ENCODE data around the gene UGT2B10.

UGT2B10 gene

GRCh38 chr4:68859655-68860054 is 43.9 kb downstream of the UGT2B10 start:
- no peak for TF ChIP-seq CTCF (IDR thresholded peaks at IDR 0.05; ENCODE audit: control insufficient read depth, extremely low read depth, insufficient read depth)
- no peak for DNase-seq (ENCODE audit: low read depth)
- H3K4me3 ChIP-seq (ENCODE audit: low read depth, low read length): no peak overlapping the region

GRCh38 chr4:68861057-68861456 is 45.3 kb downstream of the UGT2B10 start:
- no peak overlapping the region for H3K4me3 ChIP-seq (ENCODE audit: low read depth, low read length)
- no peak for TF ChIP-seq CTCF (IDR thresholded peaks at IDR 0.05; ENCODE audit: control insufficient read depth, extremely low read depth, insufficient read depth)
- DNase-seq (ENCODE audit: low read depth): no peak

GRCh38 chr4:68864438-68865187 is 48.8 kb downstream of the UGT2B10 start:
- H3K4me3 ChIP-seq (ENCODE audit: low read depth, low read length): peak overlapping the region; percentile 5; the same call in 1 of the 2 replicates
- TF ChIP-seq CTCF (IDR thresholded peaks at IDR 0.05; ENCODE audit: control insufficient read depth, extremely low read depth, insufficient read depth): no peak
- DNase-seq (ENCODE audit: low read depth): peak; percentile 79

GRCh38 chr4:68865188-68865638 is 49.4 kb downstream of the UGT2B10 start:
- DNase-seq (ENCODE audit: low read depth): peak; percentile 95

GRCh38 chr4:68865760-68866159 is 50.0 kb downstream of the UGT2B10 start:
- DNase-seq (ENCODE audit: low read depth): no peak
- H3K4me3 ChIP-seq (ENCODE audit: low read depth, low read length): no peak overlapping the region
- no peak for TF ChIP-seq CTCF (IDR thresholded peaks at IDR 0.05; ENCODE audit: control insufficient read depth, extremely low read depth, insufficient read depth)

More at GRCh38 chr4:68865188-68865638, 49.4 kb downstream of the UGT2B10 start:
- no peak for TF ChIP-seq CTCF (IDR thresholded peaks at IDR 0.05; ENCODE audit: control insufficient read depth, extremely low read depth, insufficient read depth)
- H3K4me3 ChIP-seq (ENCODE audit: low read depth, low read length): no peak overlapping the region

- TF ChIP-seq CTCF (IDR thresholded peaks at IDR 0.05; ENCODE audit: control insufficient read depth, extremely low read depth, insufficient read depth): no peak
Measured at GRCh38 chr4:68869274-68869773, 53.5 kb downstream of the UGT2B10 start.

More at GRCh38 chr4:68869274-68869773, 53.5 kb downstream of the UGT2B10 start:
- H3K4me3 ChIP-seq (ENCODE audit: low read depth, low read length): no peak overlapping the region
- no peak for DNase-seq (ENCODE audit: low read depth)

Data from LNCaP clone FGC (cell line).